AG04450 (cell line): ENCODE data around the gene HMX1. TPM values are rescaled to one million over a fixed set of nuclear protein-coding genes. Genes with fewer than 3 reads are reported as not detected.

Source experiments
- CTCF ChIA-PET: fragments of 300-600, 350-600 bp; formaldehyde crosslinking; extraction: SDS; loops from one replicate; lab custom pipeline; 2022; ENCODE audit warnings: antibody characterized with exemption, inconsistent platforms; lab: Charles Lee
- POLR2A ChIA-PET: fragments of 350-600 bp; formaldehyde crosslinking; extraction: SDS; loops from one replicate; lab custom pipeline; 2021; ENCODE audit warnings: antibody characterized with exemption, inconsistent platforms; lab: Yijun Ruan, JAX
- DNase-seq: peaks from one replicate; pipeline ENCODE4 v3.0.0-alpha.2; 2011; ENCODE audit warnings: low read depth, low spot score
- H3K27ac ChIP-seq: one replicate; pipeline ENCODE4 v1.5.1; 2012; ENCODE audit warnings: low read depth, low read length, control low read depth
- H3K27me3 ChIP-seq: one replicate; pipeline ENCODE4 v1.6.0; 2012; ENCODE audit warnings: low read length; ENCODE audit not compliant: control insufficient read depth, insufficient read depth
- H3K4me3 ChIP-seq: 2 replicates; pipeline ENCODE4 v1.5.1; 2011; ENCODE audit warnings: mild to moderate bottlenecking, low read depth, low read length, control low read depth
- H3K9me3 ChIP-seq: 2 replicates; pipeline ENCODE4 v1.5.1; 2012; ENCODE audit warnings: low read length; ENCODE audit not compliant: control insufficient read depth, insufficient read depth
- polyA plus RNA-seq: library from polyadenylated mRNA; depleted of rRNA; stranded (reverse); fragments of >200 nt; gene quantifications from 2 replicates; pipeline ENCODE4 v1.2.3, GENCODE V29; 2011
- TF ChIP-seq, protein P1 (sequence below): IDR thresholded peaks from 2 replicates; pipeline ENCODE4 v1.5.1; 2011; ENCODE audit warnings: low read depth, low read length, control low read depth, inconsistent platforms

HMX1 gene
- polyA plus RNA-seq, 1 experiment, result not detected

DNA sequence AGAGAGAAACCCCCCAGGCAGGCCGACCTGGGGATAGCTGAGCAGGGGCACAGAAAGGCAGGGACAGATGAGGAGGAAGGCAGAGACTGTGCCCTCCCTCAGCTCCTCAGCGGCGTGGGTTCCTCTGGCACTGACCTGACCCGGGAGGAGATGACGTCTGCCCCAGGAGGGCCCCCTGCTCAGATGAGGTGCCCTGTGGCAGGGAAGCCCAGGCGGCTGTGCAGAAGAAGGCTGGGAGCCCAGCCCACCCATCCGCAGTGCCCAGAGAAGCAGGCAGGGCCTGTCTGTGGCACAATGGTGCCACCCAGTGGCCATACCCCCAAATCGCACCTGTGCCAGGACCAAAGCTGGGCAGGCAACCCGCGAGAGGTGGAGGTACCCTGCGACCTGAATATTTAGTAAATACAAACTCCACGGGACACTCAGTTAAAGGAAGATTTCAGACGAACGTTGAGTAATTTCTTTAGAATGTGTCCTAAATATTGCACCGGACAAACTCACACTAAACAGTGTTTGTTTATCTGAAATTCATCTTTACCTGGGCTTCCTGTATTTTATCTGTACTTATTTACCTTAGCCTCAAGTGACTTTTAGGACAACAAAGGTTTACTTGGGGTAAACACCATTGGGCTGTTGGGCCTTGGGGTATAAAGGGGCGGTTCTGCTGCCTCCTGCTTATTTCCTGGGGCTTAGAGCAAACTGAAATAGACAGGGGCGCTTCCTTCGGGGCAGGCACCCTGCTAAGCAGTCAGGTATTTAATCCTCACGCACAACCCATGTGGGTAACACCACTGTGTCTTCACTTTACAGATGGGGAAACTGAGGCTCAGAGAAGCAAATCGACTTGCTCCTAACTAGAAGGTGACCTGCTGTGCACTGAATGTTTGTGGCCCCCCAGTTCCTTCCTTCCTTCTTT lies 46.5 kb upstream of the HMX1 start:
- Histone ChIP-seq H3K4me3 (no peak overlapping the region), H3K27ac (no peak overlapping the region), H3K27me3 (no peaks in the 10 kb centered on the region), H3K9me3 (peaks cover 29% of the 10 kb centered on the region)
- TF ChIP-seq, protein P1, sequence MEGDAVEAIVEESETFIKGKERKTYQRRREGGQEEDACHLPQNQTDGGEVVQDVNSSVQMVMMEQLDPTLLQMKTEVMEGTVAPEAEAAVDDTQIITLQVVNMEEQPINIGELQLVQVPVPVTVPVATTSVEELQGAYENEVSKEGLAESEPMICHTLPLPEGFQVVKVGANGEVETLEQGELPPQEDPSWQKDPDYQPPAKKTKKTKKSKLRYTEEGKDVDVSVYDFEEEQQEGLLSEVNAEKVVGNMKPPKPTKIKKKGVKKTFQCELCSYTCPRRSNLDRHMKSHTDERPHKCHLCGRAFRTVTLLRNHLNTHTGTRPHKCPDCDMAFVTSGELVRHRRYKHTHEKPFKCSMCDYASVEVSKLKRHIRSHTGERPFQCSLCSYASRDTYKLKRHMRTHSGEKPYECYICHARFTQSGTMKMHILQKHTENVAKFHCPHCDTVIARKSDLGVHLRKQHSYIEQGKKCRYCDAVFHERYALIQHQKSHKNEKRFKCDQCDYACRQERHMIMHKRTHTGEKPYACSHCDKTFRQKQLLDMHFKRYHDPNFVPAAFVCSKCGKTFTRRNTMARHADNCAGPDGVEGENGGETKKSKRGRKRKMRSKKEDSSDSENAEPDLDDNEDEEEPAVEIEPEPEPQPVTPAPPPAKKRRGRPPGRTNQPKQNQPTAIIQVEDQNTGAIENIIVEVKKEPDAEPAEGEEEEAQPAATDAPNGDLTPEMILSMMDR, result peak; percentile 71
- POLR2A ChIA-PET, result no interaction called here
- CTCF ChIA-PET, result interaction anchor here (1.0 to 1.4 kb wide), 3 partner anchors 9 to 310 kb away, joined by 4 to 8 read pairs (median 5); no protein-coding TSS in a partner anchor
- DNase-seq, result no peak

DNA sequence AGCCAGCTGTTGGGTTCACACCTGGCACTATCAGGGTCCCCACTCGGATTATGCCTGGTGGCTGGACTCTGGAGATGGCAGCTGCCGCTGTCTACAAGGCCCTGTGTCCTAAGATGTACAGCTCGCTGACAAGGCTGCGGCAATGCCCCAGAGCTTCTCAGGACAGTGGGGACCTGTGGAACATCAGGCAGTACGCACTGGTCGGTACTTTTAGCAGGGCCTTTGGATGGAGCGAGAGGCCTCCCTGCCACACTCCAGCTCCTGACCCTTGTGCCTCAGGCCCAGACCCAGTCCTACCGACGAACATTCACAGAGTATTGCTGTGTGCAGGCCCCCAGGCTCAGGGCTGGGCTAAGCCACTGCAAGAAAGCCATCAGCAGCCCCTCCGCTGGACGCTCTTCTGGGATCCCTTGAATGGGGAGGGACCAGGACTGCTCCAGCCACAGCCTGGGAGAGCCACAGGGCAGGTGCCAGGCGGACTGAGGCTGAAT lies 45.7 kb upstream of the HMX1 start:
- no peak for DNase-seq
- H3K4me3 ChIP-seq, result no peak overlapping the region
- CTCF ChIA-PET, result interaction anchor here (1.0 to 1.4 kb wide), 3 partner anchors 9 to 310 kb away, joined by 4 to 8 read pairs (median 5); no protein-coding TSS in a partner anchor
- POLR2A ChIA-PET, result no interaction called here
- H3K9me3 ChIP-seq, result peaks cover 29% of the 10 kb centered on the region
- no peak overlapping the region for H3K27ac ChIP-seq
- H3K27me3 ChIP-seq, result no peaks in the 10 kb centered on the region
- TF ChIP-seq, protein P1, result no peak

DNA sequence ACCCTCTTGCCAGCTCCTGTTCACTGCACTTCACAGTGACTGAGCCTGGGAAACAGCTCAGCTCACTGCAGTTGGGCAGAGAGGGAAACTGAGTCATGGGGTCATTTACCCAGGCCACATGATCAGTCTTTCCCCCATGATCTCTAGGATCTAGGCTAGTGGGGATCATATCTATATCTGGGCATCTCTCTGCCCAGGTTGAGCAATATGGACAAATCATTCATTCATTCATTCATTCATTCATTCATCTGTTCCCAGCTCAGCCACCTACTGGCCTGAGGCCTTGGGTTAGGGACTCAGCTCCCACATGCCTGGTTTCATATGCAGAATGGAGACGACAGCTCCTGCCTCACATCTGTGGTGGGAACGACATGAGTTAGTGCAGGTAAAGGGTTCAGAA lies 45.3 kb upstream of the HMX1 start:
- TF ChIP-seq, protein P1, result no peak
- ChIA-PET POLR2A (no interaction called here), CTCF (interaction anchor here (0.7 to 1.3 kb wide), 3 partner anchors 8 to 246 kb away, joined by 3 to 5 read pairs (median 3); no protein-coding TSS in a partner anchor)
- H3K27ac ChIP-seq, result no peak overlapping the region
- no peak overlapping the region for H3K4me3 ChIP-seq
- DNase-seq, result no peak
- peaks cover 33% of the 10 kb centered on the region; the same call in 1 of the 2 replicates for H3K9me3 ChIP-seq
- H3K27me3 ChIP-seq, result no peaks in the 10 kb centered on the region

DNA sequence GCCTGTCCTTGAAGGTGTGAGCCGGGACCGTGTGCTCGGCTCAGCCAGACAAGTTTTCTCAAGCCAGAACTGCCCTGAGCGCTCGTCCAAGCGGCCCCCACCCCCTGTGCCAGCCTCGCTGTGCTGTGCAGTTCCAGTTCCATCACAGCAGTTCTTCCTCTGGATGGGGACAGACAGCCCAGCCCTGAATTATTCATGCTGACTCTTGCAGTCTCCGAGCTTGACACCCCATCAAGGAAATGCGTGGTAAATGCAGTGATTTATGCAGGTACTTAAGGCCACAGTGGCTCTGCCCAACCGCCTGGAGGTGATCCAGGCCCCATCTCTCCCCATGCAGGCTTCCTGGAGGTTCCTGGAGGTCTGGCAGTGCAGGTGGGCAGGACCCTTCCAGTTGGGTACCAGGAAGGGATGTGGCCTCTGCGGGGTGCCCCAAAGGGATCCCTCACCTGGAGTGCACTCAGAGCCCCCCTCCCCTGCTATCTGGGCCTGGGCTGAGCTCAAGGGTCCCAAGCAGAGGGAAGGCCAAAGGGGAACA lies 44.8 kb upstream of the HMX1 start:
- CTCF ChIA-PET, result interaction anchor here (0.7 to 1.3 kb wide), 3 partner anchors 8 to 246 kb away, joined by 3 to 5 read pairs (median 3); no protein-coding TSS in a partner anchor
- no peak overlapping the region for H3K27ac ChIP-seq
- H3K4me3 ChIP-seq, result no peak overlapping the region
- TF ChIP-seq, protein P1, result no peak
- no peaks in the 10 kb centered on the region for H3K27me3 ChIP-seq
- peaks cover 37% of the 10 kb centered on the region; the same call in 1 of the 2 replicates for H3K9me3 ChIP-seq
- POLR2A ChIA-PET, result no interaction called here
- DNase-seq, result no peak
